Loucy (cell line): ENCODE results near the gene MYO7B.

Experiments
- H2AFZ ChIP-seq: fragments of 200-600 bp; sonication (generic); 2 replicates; pipeline ENCODE4 v1.6.0; 2016; ENCODE audit warnings: antibody characterized with exemption, mild to moderate bottlenecking, low read length, moderate library complexity
- H3F3A ChIP-seq: fragments of 200-600 bp; 2 replicates; pipeline ENCODE4 v1.6.0; 2016; ENCODE audit warnings: antibody characterized with exemption, low read depth, mild to moderate bottlenecking
- H3K27me3 ChIP-seq: fragments of 200-600 bp; sonication (generic); 2 replicates; pipeline ENCODE4 v1.6.1; 2014; ENCODE audit warnings: low read length, mild to moderate bottlenecking; ENCODE audit not compliant: insufficient read depth, poor library complexity, severe bottlenecking
- H3K36me3 ChIP-seq: fragments of 200-600 bp; sonication (generic); 2 replicates; pipeline ENCODE4 v1.6.1; 2016; ENCODE audit warnings: low read length; ENCODE audit not compliant: insufficient read depth
- H3K4me1 ChIP-seq: fragments of 200-600 bp; sonication (generic); 2 replicates; pipeline ENCODE4 v1.5.1; 2014; ENCODE audit warnings: low read length, mild to moderate bottlenecking; ENCODE audit not compliant: insufficient read depth, poor library complexity, severe bottlenecking
- H3K4me2 ChIP-seq: fragments of 200-600 bp; sonication (generic); 2 replicates; pipeline ENCODE4 v1.6.0; 2014; ENCODE audit warnings: antibody characterized with exemption, low read length, low read depth, mild to moderate bottlenecking; ENCODE audit not compliant: poor library complexity, severe bottlenecking
- H3K4me3 ChIP-seq: fragments of 200-600 bp; sonication (generic); 2 replicates; pipeline ENCODE4 v1.5.1; 2014; ENCODE audit warnings: low read length, mild to moderate bottlenecking, mixed read lengths; ENCODE audit not compliant: poor library complexity, severe bottlenecking
- H3K79me2 ChIP-seq: fragments of 200-600 bp; sonication (generic); 2 replicates; pipeline ENCODE4 v1.6.1; 2014; ENCODE audit warnings: low read length; ENCODE audit not compliant: insufficient read depth
- H3K9ac ChIP-seq: fragments of 200-600 bp; sonication (generic); 2 replicates; pipeline ENCODE4 v1.6.0; 2014; ENCODE audit warnings: mild to moderate bottlenecking, low read depth, low read length, moderate library complexity; ENCODE audit not compliant: poor library complexity, severe bottlenecking
- H3K9me2 ChIP-seq: fragments of 200-600 bp; sonication (generic); replicated peaks from 2 replicates; pipeline ENCODE4 v1.6.1; 2016; ENCODE audit warnings: low read depth, low read length, mixed read lengths
- H3K9me3 ChIP-seq: fragments of 200-600 bp; sonication (generic); 2 replicates; pipeline ENCODE4 v1.6.1; 2014; ENCODE audit warnings: mild to moderate bottlenecking, antibody characterized with exemption, low read length, low read depth; ENCODE audit not compliant: insufficient read depth
- H4K20me1 ChIP-seq: fragments of 200-600 bp; sonication (generic); 2 replicates; pipeline ENCODE4 v1.6.0; 2014; ENCODE audit warnings: antibody characterized with exemption, low read length, mild to moderate bottlenecking; ENCODE audit not compliant: insufficient read depth, poor library complexity, severe bottlenecking
- EZH2phosphoT487 ChIP-seq: fragments of 200-600 bp; IDR thresholded peaks from 2 replicates; pipeline ENCODE4 v1.6.1; 2018; ENCODE audit warnings: antibody characterized with exemption, mild to moderate bottlenecking, moderate library complexity, borderline replicate concordance
- TF ChIP-seq, protein P1 (sequence below): fragments of 200-600 bp; sonication (generic); conservative IDR thresholded peaks from 2 replicates; pipeline ENCODE4 v1.5.1; 2014; ENCODE audit warnings: mild to moderate bottlenecking, antibody characterized with exemption, low read length

The MYO7B gene

DNA sequence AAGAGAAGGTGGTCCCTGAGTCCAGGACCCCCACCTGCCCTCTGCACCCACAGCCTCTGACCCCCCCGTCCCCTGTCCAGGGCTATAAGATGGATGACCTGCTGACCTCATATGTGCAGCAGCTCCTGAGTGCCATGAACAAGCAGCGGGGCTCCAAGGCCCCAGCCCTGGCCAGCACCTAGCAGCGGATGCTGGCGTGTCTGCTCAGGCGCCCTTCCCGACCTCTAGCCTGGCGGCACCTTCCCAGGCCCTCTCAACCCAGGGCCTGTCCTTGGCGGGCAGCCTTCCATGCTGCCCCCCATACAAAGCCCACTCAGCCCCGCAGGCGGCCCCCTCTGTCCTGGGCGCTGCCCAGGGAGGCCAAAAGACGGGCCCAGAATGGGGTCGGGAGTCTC is 101.8 kb downstream of the MYO7B start:
- Histone ChIP-seq H3K9me3 (no peaks in the 10 kb centered on the region), H4K20me1 (no peaks in the 10 kb centered on the region), H3K9me2 (no peaks in the 10 kb centered on the region), H2AFZ (no peak overlapping the region), H3K9ac (peak overlapping the region; percentile 79), H3K4me2 (peak overlapping the region; percentile 78), H3F3A (no peaks in the 10 kb centered on the region), H3K4me1 (peaks cover 79% of the 10 kb centered on the region), H3K27me3 (no peaks in the 10 kb centered on the region), H3K36me3 (no peaks in the 10 kb centered on the region), H3K79me2 (peaks cover 21% of the 10 kb centered on the region; the same call in 1 of the 2 replicates), H3K4me3 (peak overlapping the region; percentile 59)
- TF ChIP-seq, protein P1, sequence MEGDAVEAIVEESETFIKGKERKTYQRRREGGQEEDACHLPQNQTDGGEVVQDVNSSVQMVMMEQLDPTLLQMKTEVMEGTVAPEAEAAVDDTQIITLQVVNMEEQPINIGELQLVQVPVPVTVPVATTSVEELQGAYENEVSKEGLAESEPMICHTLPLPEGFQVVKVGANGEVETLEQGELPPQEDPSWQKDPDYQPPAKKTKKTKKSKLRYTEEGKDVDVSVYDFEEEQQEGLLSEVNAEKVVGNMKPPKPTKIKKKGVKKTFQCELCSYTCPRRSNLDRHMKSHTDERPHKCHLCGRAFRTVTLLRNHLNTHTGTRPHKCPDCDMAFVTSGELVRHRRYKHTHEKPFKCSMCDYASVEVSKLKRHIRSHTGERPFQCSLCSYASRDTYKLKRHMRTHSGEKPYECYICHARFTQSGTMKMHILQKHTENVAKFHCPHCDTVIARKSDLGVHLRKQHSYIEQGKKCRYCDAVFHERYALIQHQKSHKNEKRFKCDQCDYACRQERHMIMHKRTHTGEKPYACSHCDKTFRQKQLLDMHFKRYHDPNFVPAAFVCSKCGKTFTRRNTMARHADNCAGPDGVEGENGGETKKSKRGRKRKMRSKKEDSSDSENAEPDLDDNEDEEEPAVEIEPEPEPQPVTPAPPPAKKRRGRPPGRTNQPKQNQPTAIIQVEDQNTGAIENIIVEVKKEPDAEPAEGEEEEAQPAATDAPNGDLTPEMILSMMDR: no peak
- no peak for TF ChIP-seq EZH2phosphoT487

DNA sequence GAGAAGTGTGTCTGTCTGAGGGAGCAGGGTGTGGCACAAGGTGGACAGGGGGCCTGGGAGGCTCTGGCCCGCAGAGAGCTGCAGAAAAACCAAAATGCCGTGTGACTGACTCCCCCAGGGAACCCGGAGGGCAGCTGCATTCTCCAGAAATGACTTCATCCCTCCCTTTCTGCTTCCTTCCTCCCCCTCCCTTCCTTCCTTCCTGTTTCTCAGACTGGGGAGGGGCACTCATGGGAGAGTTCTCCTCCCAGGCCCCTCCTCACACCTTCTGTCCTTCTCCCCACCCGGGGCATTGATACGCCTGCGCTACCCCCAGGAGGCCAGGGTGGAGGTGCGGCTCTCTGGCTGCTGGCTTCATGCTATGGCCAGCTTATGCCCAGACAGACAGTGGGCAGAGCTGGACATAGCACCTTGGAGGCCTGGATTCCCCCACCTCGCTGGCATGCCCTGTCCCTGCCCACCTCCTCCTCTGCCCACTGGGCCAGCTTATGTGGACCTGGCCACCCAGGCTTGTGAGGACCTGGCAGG is 102.3 kb downstream of the MYO7B start:
- Histone ChIP-seq H3K36me3 (no peaks in the 10 kb centered on the region), H4K20me1 (no peaks in the 10 kb centered on the region), H3F3A (no peaks in the 10 kb centered on the region), H3K27me3 (no peaks in the 10 kb centered on the region), H3K9me3 (no peaks in the 10 kb centered on the region), H3K4me2 (peak overlapping the region; percentile 78), H3K4me3 (peak overlapping the region; percentile 59), H3K4me1 (peaks cover 83% of the 10 kb centered on the region), H2AFZ (no peak overlapping the region), H3K9ac (peak overlapping the region; percentile 79), H3K9me2 (no peaks in the 10 kb centered on the region), H3K79me2 (peaks cover 21% of the 10 kb centered on the region; the same call in 1 of the 2 replicates)
- TF ChIP-seq, protein P1: peak; percentile 42
- TF ChIP-seq EZH2phosphoT487: no peak

DNA sequence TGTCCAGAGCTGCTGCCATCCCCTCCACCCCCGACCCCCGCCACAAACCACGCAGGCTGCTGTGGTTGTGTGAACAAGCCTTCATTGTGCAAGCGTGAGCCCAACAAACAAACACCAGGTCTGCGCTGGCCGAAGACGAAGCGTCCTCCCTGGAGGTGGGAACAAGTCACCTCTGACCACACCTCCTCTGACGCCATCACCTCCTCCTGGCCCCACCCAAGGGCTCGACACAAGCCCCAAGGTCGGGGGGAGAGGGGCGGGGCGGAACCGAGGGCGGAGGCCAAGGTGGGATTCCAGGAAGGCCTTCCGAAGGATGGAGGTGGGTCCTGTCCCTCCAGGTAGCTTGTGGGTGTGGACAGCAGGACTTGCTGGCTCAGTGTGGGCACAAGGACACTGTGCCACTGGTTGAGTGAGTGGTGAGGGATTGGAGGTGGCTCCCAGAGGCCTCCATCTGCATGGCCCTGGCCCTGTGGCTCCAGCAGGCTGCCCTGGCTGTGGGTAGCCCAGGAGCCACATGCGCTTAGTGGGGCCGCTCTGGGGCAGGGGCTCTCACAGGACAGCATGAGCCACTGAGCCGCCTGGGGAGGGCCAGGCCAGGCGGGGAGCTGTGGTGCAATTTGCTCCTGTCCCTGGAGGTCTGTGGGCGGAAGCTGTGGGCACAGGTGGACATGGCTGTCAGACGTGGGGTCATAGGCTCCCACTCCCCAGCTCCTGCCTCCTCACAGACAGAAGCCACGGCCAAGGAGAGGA is 103.1 kb downstream of the MYO7B start:
- Histone ChIP-seq H3K36me3 (no peaks in the 10 kb centered on the region), H3K4me1 (peaks cover 86% of the 10 kb centered on the region), H3K27me3 (no peaks in the 10 kb centered on the region), H3K9me2 (no peaks in the 10 kb centered on the region), H3K9ac (peak overlapping the region; percentile 79), H4K20me1 (no peaks in the 10 kb centered on the region), H2AFZ (no peak overlapping the region), H3K4me2 (peak overlapping the region; percentile 78), H3F3A (no peaks in the 10 kb centered on the region), H3K9me3 (no peaks in the 10 kb centered on the region), H3K4me3 (peak overlapping the region; percentile 59), H3K79me2 (peaks cover 21% of the 10 kb centered on the region; the same call in 1 of the 2 replicates)
- TF ChIP-seq, protein P1: no peak
- no peak for TF ChIP-seq EZH2phosphoT487
